Measurements from ENCODE around the gene PRTFDC1. TPM values are rescaled to one million over a fixed set of nuclear protein-coding genes. Genes with fewer than 3 reads are reported as not detected.

PRTFDC1 gene
- total RNA-seq, 4 donors from 2014 or later, result 3.0 to 8.3 (median 4.3) TPM

GRCh38 chr10:24854256-24854655, 98.2 kb downstream of the PRTFDC1 start:
- no peaks in the 10 kb centered on the region for H3K4me1 ChIP-seq
- no peaks in the 10 kb centered on the region for H3K27me3 ChIP-seq
- H3K9me3 ChIP-seq, result no peaks in the 10 kb centered on the region
- H3K27ac ChIP-seq (replicated peaks in 1 of 4), result no peak overlapping the region
- intact Hi-C loops (cut with DNase I), result no loop called here
- 79% methylated on average over 6 of the region's 6 CpGs for WGBS
- no peaks in the 10 kb centered on the region for H3K36me3 ChIP-seq
- H3K4me3 ChIP-seq, result no peak overlapping the region
- TF ChIP-seq POLR2A (IDR thresholded peaks at IDR 0.05; ENCODE audit: low read depth), result no peak
- TF ChIP-seq POLR2AphosphoS5 (IDR thresholded peaks at IDR 0.05), result no peak
- TF ChIP-seq CTCF (IDR thresholded peaks at IDR 0.05), result no peak
- no peak for TF ChIP-seq EP300 (IDR thresholded peaks at IDR 0.05)
- DNase-seq (ENCODE audit: extremely low spot score), result no peak

GRCh38 chr10:24853661-24854060, 98.7 kb downstream of the PRTFDC1 start:
- Histone ChIP-seq H3K27ac (replicated peaks in 1 of 4) (no peak overlapping the region), H3K27me3 (no peaks in the 10 kb centered on the region), H3K4me1 (no peaks in the 10 kb centered on the region), H3K36me3 (no peaks in the 10 kb centered on the region), H3K9me3 (no peaks in the 10 kb centered on the region), H3K4me3 (no peak overlapping the region)
- intact Hi-C loops (cut with DNase I), result no loop called here
- TF ChIP-seq POLR2AphosphoS5 (IDR thresholded peaks at IDR 0.05) (no peak), CTCF (IDR thresholded peaks at IDR 0.05) (no peak), POLR2A (IDR thresholded peaks at IDR 0.05; ENCODE audit: low read depth) (no peak), EP300 (IDR thresholded peaks at IDR 0.05) (no peak)
- DNase-seq (ENCODE audit: extremely low spot score), result no peak

- intact Hi-C loops (cut with DNase I), result no loop called here
Measured at GRCh38 chr10:24851629-24852028, 100.8 kb downstream of the PRTFDC1 start.

GRCh38 chr10:24850727-24851296, 101.6 kb downstream of the PRTFDC1 start:
- DNase-seq (ENCODE audit: extremely low spot score), result no peak
- Histone ChIP-seq H3K4me3 (no peak overlapping the region), H3K27me3 (no peaks in the 10 kb centered on the region), H3K27ac (replicated peaks in 1 of 4) (no peak overlapping the region), H3K36me3 (no peaks in the 10 kb centered on the region), H3K4me1 (no peaks in the 10 kb centered on the region), H3K9me3 (no peaks in the 10 kb centered on the region)
- intact Hi-C loops (cut with DNase I), result no loop called here
- WGBS, result 75% methylated on average over 1 of the region's 1 CpG
- TF ChIP-seq POLR2A (IDR thresholded peaks at IDR 0.05; ENCODE audit: low read depth), result no peak
- TF ChIP-seq EP300 (IDR thresholded peaks at IDR 0.05), result no peak
- no peak for TF ChIP-seq CTCF (IDR thresholded peaks at IDR 0.05)
- no peak for TF ChIP-seq POLR2AphosphoS5 (IDR thresholded peaks at IDR 0.05)

More at GRCh38 chr10:24851629-24852028, 100.8 kb downstream of the PRTFDC1 start:
- no peaks in the 10 kb centered on the region for H3K9me3 ChIP-seq
- H3K36me3 ChIP-seq, result no peaks in the 10 kb centered on the region
- H3K4me1 ChIP-seq, result no peaks in the 10 kb centered on the region
- no peaks in the 10 kb centered on the region for H3K27me3 ChIP-seq
- TF ChIP-seq POLR2A (IDR thresholded peaks at IDR 0.05; ENCODE audit: low read depth) (no peak), EP300 (IDR thresholded peaks at IDR 0.05) (no peak), CTCF (IDR thresholded peaks at IDR 0.05) (no peak), POLR2AphosphoS5 (IDR thresholded peaks at IDR 0.05) (no peak)
- 83% methylated on average over 11 of the region's 11 CpGs for whole genome bisulfite sequencing
- no peak for DNase-seq (ENCODE audit: extremely low spot score)
- H3K27ac ChIP-seq (replicated peaks in 1 of 4), result no peak overlapping the region
- no peak overlapping the region for H3K4me3 ChIP-seq

Data from esophagus muscularis mucosa (tissue), 4 donors.